ENCODE results near the gene KRT34. TPM values are rescaled to one million over a fixed set of nuclear protein-coding genes. Genes with fewer than 3 reads are reported as not detected.

KRT34 gene
- total RNA-seq, 1 donor from 2014 or later, result not detected

GRCh38 chr17:41393826-41394225 lies 11.7 kb upstream of the KRT34 start:
- Histone ChIP-seq H3K79me2 (ENCODE audit: insufficient read depth, low read length) (no peaks in the 10 kb centered on the region), H4K20me1 (ENCODE audit: insufficient read depth, low read length) (no peaks in the 10 kb centered on the region), H3K9ac (ENCODE audit: low read length) (no peak overlapping the region), H3K4me1 (ENCODE audit: insufficient read depth, low read length) (peaks cover 10% of the 10 kb centered on the region), H3K9me3 (ENCODE audit: insufficient read depth, low read depth, low read length) (no peaks in the 10 kb centered on the region), H3K4me3 (ENCODE audit: insufficient read depth, low read depth, low read length) (no peak overlapping the region), H3K27ac (ENCODE audit: low read depth, low read length) (no peak overlapping the region), H2AFZ (ENCODE audit: low read depth, low read length) (no peak overlapping the region), H3K4me2 (ENCODE audit: low read length) (no peak overlapping the region), H3K27me3 (ENCODE audit: insufficient read depth, low read length) (no peaks in the 10 kb centered on the region), H3K36me3 (ENCODE audit: insufficient read depth, low read length) (no peaks in the 10 kb centered on the region)
- peaks cover 8% of the 10 kb centered on the region for H3K27me3 Mint-ChIP-seq (ENCODE audit: low read depth, unreplicated experiment)
- FAIRE-seq, result no peak
- peaks cover 17% of the 10 kb centered on the region for H3K4me1 Mint-ChIP-seq (ENCODE audit: low read depth, unreplicated experiment)
- TF ChIP-seq EZH2 (IDR thresholded peaks at IDR 0.05; ENCODE audit: insufficient read depth, low read length) (no peak), CTCF (IDR thresholded peaks at IDR 0.05; ENCODE audit: insufficient read depth, low read depth, low read length) (no peak)
- H3K27ac Mint-ChIP-seq (ENCODE audit: unreplicated experiment), result no peak overlapping the region
- no peaks in the 10 kb centered on the region for H3K36me3 Mint-ChIP-seq (ENCODE audit: low read depth, unreplicated experiment)
- DNase-seq (ENCODE audit: low read depth), result no peak
- H3K4me3 Mint-ChIP-seq (ENCODE audit: unreplicated experiment), result no peak overlapping the region
- peaks cover 6% of the 10 kb centered on the region for H3K9me3 Mint-ChIP-seq (ENCODE audit: unreplicated experiment)

- Histone ChIP-seq H3K79me2 (ENCODE audit: insufficient read depth, low read length) (no peaks in the 10 kb centered on the region), H3K4me3 (ENCODE audit: insufficient read depth, low read depth, low read length) (no peak overlapping the region), H3K27ac (ENCODE audit: low read depth, low read length) (no peak overlapping the region), H3K4me2 (ENCODE audit: low read length) (no peak overlapping the region), H3K9me3 (ENCODE audit: insufficient read depth, low read depth, low read length) (no peaks in the 10 kb centered on the region), H3K36me3 (ENCODE audit: insufficient read depth, low read length) (no peaks in the 10 kb centered on the region), H4K20me1 (ENCODE audit: insufficient read depth, low read length) (no peaks in the 10 kb centered on the region), H2AFZ (ENCODE audit: low read depth, low read length) (no peak overlapping the region), H3K4me1 (ENCODE audit: insufficient read depth, low read length) (peaks cover 10% of the 10 kb centered on the region), H3K27me3 (ENCODE audit: insufficient read depth, low read length) (no peaks in the 10 kb centered on the region), H3K9ac (ENCODE audit: low read length) (no peak overlapping the region)
- Mint-ChIP-seq H3K4me1 (ENCODE audit: low read depth, unreplicated experiment) (peaks cover 17% of the 10 kb centered on the region), H3K4me3 (ENCODE audit: unreplicated experiment) (no peak overlapping the region), H3K9me3 (ENCODE audit: unreplicated experiment) (peaks cover 6% of the 10 kb centered on the region), H3K36me3 (ENCODE audit: low read depth, unreplicated experiment) (no peaks in the 10 kb centered on the region), H3K27ac (ENCODE audit: unreplicated experiment) (no peak overlapping the region), H3K27me3 (ENCODE audit: low read depth, unreplicated experiment) (peaks cover 8% of the 10 kb centered on the region)
- TF ChIP-seq EZH2 (IDR thresholded peaks at IDR 0.05; ENCODE audit: insufficient read depth, low read length) (no peak), CTCF (IDR thresholded peaks at IDR 0.05; ENCODE audit: insufficient read depth, low read depth, low read length) (no peak)
- no peak for FAIRE-seq
- no peak for DNase-seq (ENCODE audit: low read depth)
These were observed 11.2 kb upstream of the KRT34 start for GRCh38 chr17:41393294-41393693.

- Mint-ChIP-seq H3K27me3 (ENCODE audit: low read depth, unreplicated experiment) (peaks cover 6% of the 10 kb centered on the region), H3K9me3 (ENCODE audit: unreplicated experiment) (peaks cover 5% of the 10 kb centered on the region), H3K27ac (ENCODE audit: unreplicated experiment) (no peak overlapping the region), H3K4me1 (ENCODE audit: low read depth, unreplicated experiment) (peaks cover 19% of the 10 kb centered on the region), H3K4me3 (ENCODE audit: unreplicated experiment) (no peak overlapping the region), H3K36me3 (ENCODE audit: low read depth, unreplicated experiment) (no peaks in the 10 kb centered on the region)
- TF ChIP-seq EZH2 (IDR thresholded peaks at IDR 0.05; ENCODE audit: insufficient read depth, low read length) (no peak), CTCF (IDR thresholded peaks at IDR 0.05; ENCODE audit: insufficient read depth, low read depth, low read length) (no peak)
- Histone ChIP-seq H3K4me3 (ENCODE audit: insufficient read depth, low read depth, low read length) (no peak overlapping the region), H3K27me3 (ENCODE audit: insufficient read depth, low read length) (no peaks in the 10 kb centered on the region), H2AFZ (ENCODE audit: low read depth, low read length) (no peak overlapping the region), H4K20me1 (ENCODE audit: insufficient read depth, low read length) (no peaks in the 10 kb centered on the region), H3K4me1 (ENCODE audit: insufficient read depth, low read length) (peaks cover 10% of the 10 kb centered on the region), H3K79me2 (ENCODE audit: insufficient read depth, low read length) (no peaks in the 10 kb centered on the region), H3K9ac (ENCODE audit: low read length) (no peak overlapping the region), H3K36me3 (ENCODE audit: insufficient read depth, low read length) (no peaks in the 10 kb centered on the region), H3K27ac (ENCODE audit: low read depth, low read length) (no peak overlapping the region), H3K9me3 (ENCODE audit: insufficient read depth, low read depth, low read length) (no peaks in the 10 kb centered on the region), H3K4me2 (ENCODE audit: low read length) (no peak overlapping the region)
- FAIRE-seq (no peak), DNase-seq (ENCODE audit: low read depth) (no peak)
These were observed 10.2 kb upstream of the KRT34 start for GRCh38 chr17:41392278-41392677.

All from astrocyte (in vitro differentiated cells and primary cell).